PFSK-1 (cell line): Measurements from ENCODE around the gene CDC45.

Experiments used
- FOXP2 ChIP-seq: optimal IDR thresholded peaks from 2 replicates; pipeline ENCODE3; 2011; ENCODE audit warnings: borderline replicate concordance, control low read depth, inconsistent platforms; ENCODE audit not compliant: insufficient read depth; ENCODE audit errors: extremely low read length, extremely low read depth
- POLR2AphosphoS5 ChIP-seq: IDR thresholded peaks from 2 replicates; pipeline ENCODE4 v1.6.1; 2012; ENCODE audit warnings: low read depth, mild to moderate bottlenecking, control low read depth, low read length, moderate library complexity
- SIN3A ChIP-seq: IDR thresholded peaks from 2 replicates; pipeline ENCODE4 v1.6.1; 2012; ENCODE audit warnings: mild to moderate bottlenecking, low read length, moderate library complexity, borderline replicate concordance; ENCODE audit not compliant: insufficient read depth
- TAF1 ChIP-seq: IDR thresholded peaks from 2 replicates; pipeline ENCODE4 v1.6.1; 2012; ENCODE audit warnings: low read length, control low read depth, borderline replicate concordance; ENCODE audit not compliant: insufficient read depth
- TF ChIP-seq, protein P1 (sequence below), 2 experiments: IDR thresholded peaks; 2 replicates each; pipeline versions ENCODE4 v1.6.1 to v1.8.0; 2011 to 2012; ENCODE audit warnings: low read depth in 2 of 2, low read length in 2 of 2, control low read depth in 1 of 2, inconsistent platforms in 1 of 2, mild to moderate bottlenecking in 1 of 2, moderate library complexity in 1 of 2; ENCODE audit not compliant: insufficient read depth in 1 of 2

DNA sequence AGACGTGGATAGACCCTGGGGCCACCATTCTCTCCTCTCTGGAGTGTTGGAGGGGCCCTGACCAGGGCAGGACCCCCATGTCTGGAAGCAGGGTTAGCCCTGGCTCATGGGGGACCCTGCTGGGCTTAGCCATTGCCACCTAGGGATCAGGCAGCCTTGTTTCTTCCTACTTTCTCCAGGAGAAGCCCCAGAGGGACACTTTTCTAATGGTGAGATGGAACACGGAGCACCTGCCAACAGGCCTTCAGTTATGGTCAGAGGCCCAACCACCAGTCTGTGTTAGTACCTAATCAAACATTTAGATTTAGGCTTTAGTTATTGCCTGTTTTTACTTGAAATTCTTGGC is 30.3 kb upstream of the CDC45 start:
- TF ChIP-seq SIN3A (no peak), TAF1 (no peak), POLR2AphosphoS5 (no peak), FOXP2 (no peak)
- TF ChIP-seq, protein P1, sequence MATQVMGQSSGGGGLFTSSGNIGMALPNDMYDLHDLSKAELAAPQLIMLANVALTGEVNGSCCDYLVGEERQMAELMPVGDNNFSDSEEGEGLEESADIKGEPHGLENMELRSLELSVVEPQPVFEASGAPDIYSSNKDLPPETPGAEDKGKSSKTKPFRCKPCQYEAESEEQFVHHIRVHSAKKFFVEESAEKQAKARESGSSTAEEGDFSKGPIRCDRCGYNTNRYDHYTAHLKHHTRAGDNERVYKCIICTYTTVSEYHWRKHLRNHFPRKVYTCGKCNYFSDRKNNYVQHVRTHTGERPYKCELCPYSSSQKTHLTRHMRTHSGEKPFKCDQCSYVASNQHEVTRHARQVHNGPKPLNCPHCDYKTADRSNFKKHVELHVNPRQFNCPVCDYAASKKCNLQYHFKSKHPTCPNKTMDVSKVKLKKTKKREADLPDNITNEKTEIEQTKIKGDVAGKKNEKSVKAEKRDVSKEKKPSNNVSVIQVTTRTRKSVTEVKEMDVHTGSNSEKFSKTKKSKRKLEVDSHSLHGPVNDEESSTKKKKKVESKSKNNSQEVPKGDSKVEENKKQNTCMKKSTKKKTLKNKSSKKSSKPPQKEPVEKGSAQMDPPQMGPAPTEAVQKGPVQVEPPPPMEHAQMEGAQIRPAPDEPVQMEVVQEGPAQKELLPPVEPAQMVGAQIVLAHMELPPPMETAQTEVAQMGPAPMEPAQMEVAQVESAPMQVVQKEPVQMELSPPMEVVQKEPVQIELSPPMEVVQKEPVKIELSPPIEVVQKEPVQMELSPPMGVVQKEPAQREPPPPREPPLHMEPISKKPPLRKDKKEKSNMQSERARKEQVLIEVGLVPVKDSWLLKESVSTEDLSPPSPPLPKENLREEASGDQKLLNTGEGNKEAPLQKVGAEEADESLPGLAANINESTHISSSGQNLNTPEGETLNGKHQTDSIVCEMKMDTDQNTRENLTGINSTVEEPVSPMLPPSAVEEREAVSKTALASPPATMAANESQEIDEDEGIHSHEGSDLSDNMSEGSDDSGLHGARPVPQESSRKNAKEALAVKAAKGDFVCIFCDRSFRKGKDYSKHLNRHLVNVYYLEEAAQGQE (IDR thresholded peaks at IDR 0.05; ENCODE audit: insufficient read depth in 1 of 2, low read depth in 2 of 2, low read length in 2 of 2) = no peak
